HepG2 (cell line): Measurements from ENCODE around the gene TTLL6. TPM values are rescaled to one million over a fixed set of nuclear protein-coding genes. Genes with fewer than 3 reads are reported as not detected.

Experiments used
- ARNT2 ChIP-seq: sonication (generic); formaldehyde crosslinking; IDR thresholded peaks from 2 replicates; pipeline ENCODE4 v1.8.0; 2022; ENCODE audit warnings: mild to moderate bottlenecking, low read depth, missing genetic modification reagents, moderate library complexity
- ATF7-NPFF ChIP-seq: sonication (generic); formaldehyde crosslinking; IDR thresholded peaks from 2 replicates; pipeline ENCODE4 v1.8.1; 2023; ENCODE audit warnings: mild to moderate bottlenecking, low read depth, missing genetic modification reagents, moderate library complexity
- DZIP1 ChIP-seq: sonication (generic); formaldehyde crosslinking; IDR thresholded peaks from 2 replicates; pipeline ENCODE4 v1.5.0; 2020; ENCODE audit warnings: mild to moderate bottlenecking, missing genetic modification reagents
- MIXL1 ChIP-seq: IDR thresholded peaks from 2 replicates; pipeline ENCODE4 v1.6.1; 2016
- MTF2 ChIP-seq: sonication (generic); formaldehyde crosslinking; IDR thresholded peaks from 2 replicates; pipeline ENCODE4 v1.5.0; 2020; ENCODE audit warnings: missing genetic modification reagents, borderline replicate concordance
- SAFB2 ChIP-seq: sonication (generic); formaldehyde crosslinking; IDR thresholded peaks from 2 replicates; pipeline ENCODE4 v1.5.1; 2020; ENCODE audit warnings: missing genetic modification reagents, low read depth, mild to moderate bottlenecking, borderline replicate concordance
- SRSF1 ChIP-seq: fragments of 200-400 bp; formaldehyde crosslinking; optimal IDR thresholded peaks from 2 replicates; pipeline ENCODE3; 2017; ENCODE audit warnings: mild to moderate bottlenecking, low read depth, low read length, moderate library complexity
- TBX2 ChIP-seq: sonication (generic); formaldehyde crosslinking; IDR thresholded peaks from 2 replicates; pipeline ENCODE4 v1.5.0; 2020; ENCODE audit warnings: missing genetic modification reagents, mild to moderate bottlenecking, borderline replicate concordance
- ZBTB20 ChIP-seq: sonication (generic); formaldehyde crosslinking; IDR thresholded peaks from 2 replicates; pipeline ENCODE4 v1.8.1; 2023; ENCODE audit warnings: missing genetic modification reagents, low read depth, mild to moderate bottlenecking, borderline replicate concordance
- ZBTB42 ChIP-seq: sonication (generic); formaldehyde crosslinking; IDR thresholded peaks from 2 replicates; pipeline ENCODE4 v1.5.0; 2020; ENCODE audit warnings: mild to moderate bottlenecking, missing genetic modification reagents
- ZFP36L2 ChIP-seq: sonication (generic); formaldehyde crosslinking; IDR thresholded peaks from 2 replicates; pipeline ENCODE4 v1.4.0; 2020; ENCODE audit warnings: missing genetic modification reagents
- ZNF224 ChIP-seq: sonication (generic); formaldehyde crosslinking; IDR thresholded peaks from 2 replicates; pipeline ENCODE4 v1.5.0; 2020; ENCODE audit warnings: mild to moderate bottlenecking, missing genetic modification reagents
- ZNF891 ChIP-seq: sonication (generic); formaldehyde crosslinking; IDR thresholded peaks from 2 replicates; pipeline ENCODE4 v1.5.0; 2020; ENCODE audit warnings: mild to moderate bottlenecking, missing genetic modification reagents
- ZSCAN22 ChIP-seq: sonication (generic); formaldehyde crosslinking; IDR thresholded peaks from 2 replicates; pipeline ENCODE4 v1.4.0; 2020; ENCODE audit warnings: mild to moderate bottlenecking, missing genetic modification reagents
- polyA plus RNA-seq, 8 experiments: library from polyadenylated mRNA; depleted of rRNA in 3 of 8; stranded (reverse) in 7 of 8; unstranded in 1 of 8; fragments of >200 nt; fragmentation: Illumina TruSeq in 4 of 8; extraction: Trizol in 4 of 8; gene quantifications; 2 replicates each; pipeline versions ENCODE4 v1.2.1 to v1.2.3, GENCODE V29; 2011 to 2016; ENCODE audit warnings: low read depth in 4 of 8, missing spikeins in 1 of 8, mixed read lengths in 1 of 8; ENCODE audit not compliant: insufficient read depth in 1 of 8
- total RNA-seq, 5 experiments: library from RNA; depleted of rRNA; stranded (reverse); fragments of >200 nt; fragmentation: Illumina TruSeq; extraction: Trizol; gene quantifications; 2 replicates each; pipeline ENCODE4 v1.2.3, GENCODE V29; 2016; ENCODE audit warnings: low read depth in 1 of 5
- TF ChIP-seq, protein P1 (sequence below): sonication (generic); formaldehyde crosslinking; IDR thresholded peaks from 2 replicates; pipeline ENCODE4 v1.4.0; 2020; ENCODE audit warnings: missing genetic modification reagents, mild to moderate bottlenecking, borderline replicate concordance

The TTLL6 gene
- total and polyA plus RNA-seq, 2 of the 13 experiments (the other 11 are each of a cell fraction or from before 2014, with no cell fraction given), result 0.04 to 0.08 TPM

- 0 out of 2 replicates have a peak, but pooled peaks have one; percentile 40 for TF ChIP-seq DZIP1 (CRISPR knock-in tag)
- TF ChIP-seq ZBTB42 (CRISPR knock-in tag), result 0 out of 2 replicates have a peak, but pooled peaks have one; percentile 31
- TF ChIP-seq ZNF891 (CRISPR knock-in tag), result peak; percentile 12; the same call in 1 of the 2 replicates
- TF ChIP-seq ATF7-NPFF (CRISPR knock-in tag), result 0 out of 2 replicates have a peak, but pooled peaks have one; percentile 14
- TF ChIP-seq MTF2, result no peak
- no peak for TF ChIP-seq MIXL1 (CRISPR knock-in tag)
- TF ChIP-seq, protein P1, sequence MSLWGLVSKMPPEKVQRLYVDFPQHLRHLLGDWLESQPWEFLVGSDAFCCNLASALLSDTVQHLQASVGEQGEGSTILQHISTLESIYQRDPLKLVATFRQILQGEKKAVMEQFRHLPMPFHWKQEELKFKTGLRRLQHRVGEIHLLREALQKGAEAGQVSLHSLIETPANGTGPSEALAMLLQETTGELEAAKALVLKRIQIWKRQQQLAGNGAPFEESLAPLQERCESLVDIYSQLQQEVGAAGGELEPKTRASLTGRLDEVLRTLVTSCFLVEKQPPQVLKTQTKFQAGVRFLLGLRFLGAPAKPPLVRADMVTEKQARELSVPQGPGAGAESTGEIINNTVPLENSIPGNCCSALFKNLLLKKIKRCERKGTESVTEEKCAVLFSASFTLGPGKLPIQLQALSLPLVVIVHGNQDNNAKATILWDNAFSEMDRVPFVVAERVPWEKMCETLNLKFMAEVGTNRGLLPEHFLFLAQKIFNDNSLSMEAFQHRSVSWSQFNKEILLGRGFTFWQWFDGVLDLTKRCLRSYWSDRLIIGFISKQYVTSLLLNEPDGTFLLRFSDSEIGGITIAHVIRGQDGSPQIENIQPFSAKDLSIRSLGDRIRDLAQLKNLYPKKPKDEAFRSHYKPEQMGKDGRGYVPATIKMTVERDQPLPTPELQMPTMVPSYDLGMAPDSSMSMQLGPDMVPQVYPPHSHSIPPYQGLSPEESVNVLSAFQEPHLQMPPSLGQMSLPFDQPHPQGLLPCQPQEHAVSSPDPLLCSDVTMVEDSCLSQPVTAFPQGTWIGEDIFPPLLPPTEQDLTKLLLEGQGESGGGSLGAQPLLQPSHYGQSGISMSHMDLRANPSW (CRISPR knock-in tag), result no peak
- no peak for TF ChIP-seq ZSCAN22 (CRISPR knock-in tag)
- TF ChIP-seq ZNF224 (CRISPR knock-in tag), result 0 out of 2 replicates have a peak, but pooled peaks have one; percentile 45
- TF ChIP-seq TBX2 (CRISPR knock-in tag), result 0 out of 2 replicates have a peak, but pooled peaks have one; percentile 4
- TF ChIP-seq ZFP36L2 (CRISPR knock-in tag), result 0 out of 2 replicates have a peak, but pooled peaks have one; percentile 35
- TF ChIP-seq ARNT2 (CRISPR knock-in tag), result no peak
- no peak for TF ChIP-seq SAFB2
- TF ChIP-seq SRSF1, result peak; percentile 4
- 0 out of 2 replicates have a peak, but pooled peaks have one; percentile 43 for TF ChIP-seq ZBTB20 (CRISPR knock-in tag)
Observed at GRCh38 chr17:48790607-48791127, 26.4 kb downstream of the TTLL6 start (continued).
